CD4-positive, alpha-beta T cell treated with Interleukin-2 at 100 ng/mL for 4 hours (primary cell): Measurements from ENCODE around the gene COL9A1.

ENCODE experiments used
- DNase-seq: peaks from one replicate; pipeline ENCODE4 v3.0.0-alpha.2; 2020; ENCODE audit warnings: low spot score

The COL9A1 gene

DNA sequence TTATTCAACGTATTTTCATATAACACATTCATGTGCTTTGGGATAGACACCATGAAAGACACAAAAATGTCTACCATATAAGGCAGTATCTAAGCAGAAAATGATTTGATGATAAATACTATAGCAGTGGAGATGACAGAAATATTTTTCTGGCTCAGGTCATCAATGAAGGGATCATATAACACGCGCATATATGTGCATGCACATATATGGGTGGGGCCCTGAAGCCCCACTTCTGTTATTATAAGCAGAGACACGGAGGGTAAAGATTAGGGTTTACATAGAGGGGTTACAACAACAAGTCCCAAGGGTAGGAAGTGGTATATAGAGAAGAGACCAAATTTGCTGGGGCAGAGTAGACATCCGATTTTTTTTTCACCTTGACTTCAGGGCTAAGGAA, 16.0 kb downstream of the COL9A1 start:
- no peak for DNase-seq

DNA sequence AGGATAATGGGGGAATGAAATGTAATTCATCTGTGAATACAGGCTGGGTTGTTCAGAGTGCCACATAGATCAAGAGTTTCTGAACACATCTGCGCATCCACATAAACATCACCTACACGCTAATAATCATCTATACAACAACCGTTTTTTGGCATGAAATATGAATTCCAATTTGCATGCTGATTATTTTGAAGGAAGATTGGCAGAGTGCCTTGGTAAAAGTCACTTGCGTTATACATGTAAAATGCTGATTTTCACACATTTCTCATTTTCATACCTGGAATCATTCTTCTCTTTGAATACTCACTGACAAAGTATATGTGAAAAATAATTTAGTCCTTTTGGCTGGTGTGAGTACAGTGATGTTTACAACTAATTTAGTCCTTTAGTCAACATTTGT, 17.7 kb downstream of the COL9A1 start:
- DNase-seq = no peak

DNA sequence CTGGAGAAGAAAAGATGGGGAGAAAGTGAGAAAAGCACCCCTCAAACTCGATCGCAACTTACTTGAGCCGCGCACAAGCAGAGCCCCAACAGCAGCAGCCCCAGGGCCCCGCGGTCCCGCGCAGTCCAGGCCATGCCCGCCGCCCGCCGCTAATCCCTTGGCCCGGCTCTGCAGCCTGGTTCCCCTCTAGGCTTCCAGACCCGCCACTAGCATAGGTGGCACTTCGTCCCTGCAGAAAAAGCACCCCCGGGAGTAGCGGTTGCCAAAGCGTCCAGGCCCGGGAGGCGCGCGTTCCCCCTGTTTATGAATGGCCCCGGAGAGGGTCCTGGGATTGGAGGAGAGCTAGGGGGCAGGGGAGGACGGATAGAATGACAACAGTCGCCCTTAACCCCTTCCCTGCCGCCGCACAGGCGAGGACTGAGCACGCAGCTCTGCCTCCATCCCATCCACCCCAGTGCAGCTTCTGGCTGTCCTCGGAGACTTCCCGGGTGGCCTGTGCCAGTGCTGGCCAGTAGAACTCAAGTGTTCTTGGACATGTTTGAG, 19.9 kb downstream of the COL9A1 start:
- no peak for DNase-seq

DNA sequence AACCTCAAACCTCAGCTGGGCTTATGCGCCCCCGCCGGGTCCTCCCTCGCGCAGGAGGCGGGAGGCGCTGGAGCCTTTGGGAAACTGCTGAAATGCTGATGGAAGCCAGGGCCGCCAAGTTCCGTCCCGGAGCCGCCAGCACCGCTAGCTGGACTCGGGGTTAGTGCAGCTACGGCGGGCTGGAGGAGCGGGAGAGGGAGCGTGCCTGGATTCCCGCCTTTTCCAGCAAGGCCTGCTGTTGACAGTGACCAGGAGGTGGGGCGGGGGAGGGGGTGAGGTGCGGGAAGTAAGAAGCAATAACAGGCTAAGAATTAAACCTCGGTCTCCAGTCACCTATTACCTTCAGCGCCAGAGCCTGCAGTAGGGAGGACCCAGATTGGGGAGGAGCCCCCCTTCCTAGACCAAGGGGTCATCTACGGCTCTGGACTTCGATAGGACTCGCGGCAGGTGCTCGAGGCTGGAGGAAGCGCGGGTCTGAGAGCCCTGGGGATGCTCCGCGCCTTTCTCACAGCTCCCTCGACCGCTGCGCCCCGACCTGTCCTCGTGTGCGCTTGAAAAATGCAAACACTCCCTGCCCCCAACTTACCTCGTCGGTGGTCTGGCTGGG, 20.5 kb downstream of the COL9A1 start:
- DNase-seq = no peak

DNA sequence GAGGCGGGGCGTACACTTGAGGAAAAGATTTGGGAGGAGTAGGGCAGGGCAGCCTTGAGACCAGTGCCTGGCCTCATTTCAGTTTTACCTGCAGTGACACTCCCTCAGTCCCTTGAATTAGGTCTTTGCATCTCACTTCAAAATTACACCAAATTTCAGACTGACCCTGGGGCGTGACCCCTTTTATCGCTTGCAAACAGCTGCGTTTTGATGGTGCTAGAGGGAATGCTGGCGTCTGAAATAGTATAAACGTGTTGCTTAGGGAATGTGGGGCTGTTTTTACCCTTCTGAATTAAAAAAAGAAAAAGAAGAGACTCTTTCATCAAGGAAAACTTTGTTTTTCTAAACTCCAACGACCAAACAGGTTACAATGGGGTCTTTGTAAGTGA, 21.0 kb downstream of the COL9A1 start:
- no peak for DNase-seq

DNA sequence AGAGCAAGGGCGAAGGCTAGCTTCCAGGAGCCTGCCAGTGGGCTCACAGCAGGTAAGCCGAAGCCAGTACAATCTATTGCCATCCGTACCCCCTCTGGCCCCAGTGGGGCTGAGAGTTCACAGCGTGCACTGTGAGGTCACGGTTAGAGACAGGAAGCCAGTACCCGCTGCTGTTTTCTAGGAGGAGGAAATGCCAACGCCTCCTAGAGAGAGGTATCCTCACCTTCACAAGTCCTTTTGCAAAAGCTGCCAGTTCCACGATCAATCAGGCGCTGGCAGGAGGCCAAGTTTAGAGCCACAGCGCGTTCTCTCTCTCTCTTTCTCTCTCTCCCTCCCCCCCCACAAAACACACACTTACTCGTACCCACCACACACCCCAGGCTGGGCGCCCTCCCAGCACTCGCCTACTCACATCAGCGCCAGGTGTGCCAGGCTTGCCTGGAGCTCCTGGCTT, 22.5 kb downstream of the COL9A1 start:
- no peak for DNase-seq

DNA sequence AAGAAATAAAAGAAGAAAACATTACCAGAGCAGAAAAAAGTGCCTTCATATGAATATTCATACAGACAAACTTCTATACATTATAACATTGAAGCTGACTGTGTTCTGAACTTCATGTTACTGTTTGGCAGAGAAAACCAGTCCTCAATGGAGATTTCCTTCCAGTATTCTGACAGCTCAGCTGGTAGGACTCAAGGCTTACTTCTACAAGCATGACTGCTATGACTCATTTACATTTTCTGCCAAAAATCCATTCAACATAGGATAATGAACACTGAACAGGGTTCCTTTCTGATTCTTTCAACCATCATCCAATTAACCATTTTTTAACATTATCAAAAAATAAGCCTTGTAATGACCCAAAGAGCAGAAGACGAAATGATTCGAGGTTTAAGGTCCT, 25.4 kb downstream of the COL9A1 start:
- DNase-seq = no peak

DNA sequence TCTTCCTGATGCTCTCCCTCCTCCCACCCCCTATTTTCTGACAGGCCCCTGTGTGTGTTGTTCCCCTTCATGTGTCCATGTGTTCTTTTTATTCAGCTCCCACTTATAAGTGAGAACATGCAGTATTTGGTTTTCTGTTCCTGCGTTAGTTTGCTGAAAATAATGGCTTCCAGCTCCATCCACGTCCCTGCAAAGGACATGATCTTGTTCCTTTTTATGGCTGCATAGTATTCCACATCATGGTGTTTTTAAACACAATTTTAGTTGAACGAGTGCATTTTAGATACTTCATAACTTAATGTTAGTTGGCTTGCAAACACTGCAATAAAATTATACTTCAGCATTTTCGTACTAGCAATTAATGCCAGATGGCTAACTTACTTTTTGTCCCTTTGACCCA, 28.5 kb downstream of the COL9A1 start:
- no peak for DNase-seq

DNA sequence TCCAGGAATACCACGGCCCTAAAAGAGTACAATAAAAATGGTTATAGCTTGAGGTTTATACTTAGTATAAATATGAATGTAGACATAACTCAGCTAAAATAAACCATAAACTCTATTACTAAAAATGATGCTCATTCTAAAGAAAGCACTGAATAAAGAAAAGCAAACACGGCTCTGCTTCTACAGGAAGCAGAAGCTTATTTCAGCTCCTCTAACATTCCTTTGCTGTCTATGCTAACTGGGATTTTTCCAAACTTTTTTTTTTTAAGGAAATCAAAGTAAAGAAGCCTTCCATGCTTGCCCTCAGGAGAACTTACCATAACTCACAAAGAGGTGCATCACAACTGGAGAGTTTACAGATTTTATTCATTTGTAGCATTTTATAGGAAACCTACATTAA, 30.8 kb downstream of the COL9A1 start:
- no peak for DNase-seq

DNA sequence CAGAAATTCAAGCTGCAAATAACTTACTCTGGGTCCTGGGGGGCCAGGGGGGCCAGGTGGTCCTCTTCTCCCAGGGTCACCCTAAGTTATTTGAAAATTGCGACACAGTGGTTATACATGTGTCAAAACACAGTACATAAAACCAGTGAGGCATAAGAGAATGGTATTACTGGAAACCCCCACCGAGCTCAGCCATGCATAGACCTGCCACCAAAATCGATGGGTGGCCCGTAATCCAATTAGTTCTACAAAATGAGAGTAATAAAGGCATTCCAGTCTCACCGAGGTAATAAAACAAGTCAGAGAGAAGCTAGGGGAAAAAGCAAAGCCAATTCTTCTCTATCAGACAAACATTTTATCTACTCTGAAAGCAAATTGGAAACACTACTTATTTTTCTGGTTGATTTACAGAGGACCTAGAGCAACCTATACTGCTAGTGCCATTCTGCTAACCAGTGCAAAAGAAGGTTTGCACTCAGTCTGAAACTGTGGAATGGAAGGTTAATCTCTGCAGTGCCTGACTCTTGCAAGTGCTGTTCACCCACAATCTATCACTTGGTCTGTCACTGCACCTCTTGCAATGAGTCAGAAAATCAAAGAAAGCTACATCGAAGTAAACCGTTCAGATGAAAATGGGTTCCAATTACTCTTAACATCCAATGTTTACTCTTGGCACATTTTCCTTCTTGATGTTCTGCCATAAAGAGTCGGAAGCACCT, 32.4 kb downstream of the COL9A1 start:
- DNase-seq = no peak

DNA sequence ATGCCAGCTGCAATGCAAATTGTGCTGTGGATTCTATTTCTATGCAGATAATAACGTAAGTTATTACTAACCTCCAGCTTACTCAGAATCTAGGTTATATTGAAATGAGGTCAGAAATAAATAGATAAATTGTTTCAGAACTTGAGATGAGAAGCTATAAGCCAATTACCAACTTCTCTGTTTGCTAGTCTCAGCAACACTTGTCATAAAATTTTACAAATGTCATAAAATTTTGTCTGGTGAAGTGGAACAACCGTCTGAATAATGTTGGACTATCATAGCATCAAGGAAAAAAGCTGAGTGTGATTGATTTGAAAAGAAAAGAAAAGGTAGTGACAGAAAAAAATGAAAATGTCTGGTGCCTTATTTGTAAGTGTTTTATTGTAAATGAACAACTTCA, 36.7 kb downstream of the COL9A1 start:
- DNase-seq = no peak

DNA sequence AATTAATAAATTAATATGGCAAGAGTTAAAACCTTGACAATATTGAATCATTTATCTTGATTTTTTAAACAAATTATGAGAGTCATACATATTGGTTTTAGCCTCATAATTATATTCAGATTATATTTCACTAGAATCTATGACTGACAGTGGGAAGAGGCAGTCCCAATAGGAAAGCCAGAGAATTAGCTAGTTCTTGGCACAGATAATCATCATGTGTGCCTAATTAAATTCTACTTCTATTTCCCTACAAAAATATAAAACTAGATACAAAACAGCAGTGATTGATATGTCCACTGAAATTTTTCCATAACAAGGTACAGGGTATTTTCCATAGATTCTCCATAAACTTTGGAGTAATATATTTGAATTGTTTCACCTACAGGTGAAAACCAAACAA, 38.6 kb downstream of the COL9A1 start:
- no peak for DNase-seq

DNA sequence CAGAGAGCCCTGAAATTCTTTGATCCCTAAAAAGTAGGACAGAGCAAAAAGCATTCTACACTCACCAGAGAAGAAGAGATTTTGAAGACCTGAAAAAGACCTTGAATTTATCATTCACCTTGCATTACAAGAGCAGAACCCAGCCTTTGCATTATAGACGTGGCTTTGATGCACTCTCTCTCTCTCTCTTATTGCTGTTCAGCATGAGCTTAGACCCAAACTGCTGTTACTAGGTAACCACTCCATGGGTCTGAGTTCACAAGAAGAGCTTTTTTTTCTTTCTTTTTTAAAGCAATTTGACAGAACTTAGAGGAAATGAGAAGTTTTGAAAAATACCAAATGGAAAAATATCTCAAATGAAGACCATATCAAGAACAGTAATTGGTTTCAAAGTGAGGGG, 44.4 kb downstream of the COL9A1 start:
- no peak for DNase-seq

DNA sequence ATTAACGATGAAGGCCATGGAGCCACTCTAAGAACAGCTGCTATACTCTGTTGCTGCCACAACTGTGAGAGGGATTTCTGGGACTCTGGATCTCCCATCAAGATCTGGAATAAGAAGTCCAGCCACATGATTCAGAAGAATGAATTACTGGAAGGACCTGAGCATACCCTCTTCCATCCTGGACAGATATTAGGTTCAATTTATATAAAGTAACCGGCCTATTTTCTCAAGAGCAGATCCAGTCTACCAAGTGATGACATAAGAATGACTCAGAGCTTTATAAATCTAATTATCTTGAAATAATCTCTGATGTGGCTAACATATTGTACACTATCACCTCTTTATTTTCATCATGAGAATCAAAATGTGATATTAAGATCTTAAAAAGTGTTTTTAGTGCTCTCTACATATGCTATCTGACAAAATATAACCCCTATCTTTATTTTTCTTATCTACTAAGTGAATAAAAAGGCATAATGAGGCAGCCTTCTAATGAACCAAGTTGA, 45.1 kb downstream of the COL9A1 start:
- no peak for DNase-seq

DNA sequence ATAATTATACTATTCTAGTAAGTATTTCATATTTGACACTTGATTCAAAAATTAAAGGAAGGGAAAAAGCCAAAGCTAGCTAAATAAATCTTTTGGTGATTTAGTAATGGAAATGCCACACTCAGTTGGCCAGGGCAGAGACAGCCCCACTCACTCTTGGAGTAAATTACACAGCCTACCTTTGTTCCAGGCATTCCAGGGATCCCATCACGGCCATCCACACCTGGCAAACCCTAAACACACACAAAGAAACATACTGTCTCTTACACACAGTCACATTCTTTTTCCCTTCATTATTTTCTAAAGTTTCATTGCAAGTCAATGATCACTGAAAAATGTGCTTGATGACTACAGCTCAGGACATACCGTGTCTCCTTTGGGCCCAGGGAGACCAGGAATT, 48.1 kb downstream of the COL9A1 start:
- no peak for DNase-seq

DNA sequence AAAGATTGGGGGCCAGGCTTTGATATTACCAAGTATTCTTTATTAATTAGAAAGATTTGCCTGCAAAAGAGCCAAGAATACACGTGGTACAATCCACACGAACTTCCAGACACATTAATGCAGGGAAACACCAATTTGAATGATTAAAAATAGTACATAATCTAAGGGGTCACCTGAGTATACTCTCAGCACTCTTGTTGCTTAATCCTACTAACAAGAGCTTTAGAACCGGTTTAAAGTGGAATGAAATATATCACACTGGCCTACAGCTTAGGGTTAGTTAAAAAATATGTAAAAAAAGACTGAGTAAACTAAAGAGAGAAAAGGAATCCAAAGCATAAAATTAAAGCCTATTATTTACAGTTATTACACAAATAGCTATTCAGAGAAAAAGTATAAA, 49.0 kb downstream of the COL9A1 start:
- no peak for DNase-seq

DNA sequence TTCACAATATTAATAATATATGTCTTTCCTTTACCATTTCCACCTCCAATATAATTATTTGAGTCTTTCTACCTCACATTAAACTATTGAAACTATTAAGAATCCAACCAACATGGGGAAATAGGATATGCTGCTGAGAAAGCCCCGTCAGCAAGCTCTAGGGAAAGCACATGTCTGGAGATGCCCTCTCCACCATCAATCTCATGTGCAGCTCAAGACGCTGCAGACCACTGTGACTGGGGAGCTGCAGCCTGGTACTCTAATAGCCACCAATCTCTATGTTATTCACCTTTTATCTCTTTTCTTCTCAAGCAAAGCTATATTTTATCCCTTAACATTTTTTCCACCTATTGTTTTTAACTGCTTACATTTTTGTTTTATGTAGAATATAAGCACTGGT, 50.3 kb downstream of the COL9A1 start:
- DNase-seq = no peak

DNA sequence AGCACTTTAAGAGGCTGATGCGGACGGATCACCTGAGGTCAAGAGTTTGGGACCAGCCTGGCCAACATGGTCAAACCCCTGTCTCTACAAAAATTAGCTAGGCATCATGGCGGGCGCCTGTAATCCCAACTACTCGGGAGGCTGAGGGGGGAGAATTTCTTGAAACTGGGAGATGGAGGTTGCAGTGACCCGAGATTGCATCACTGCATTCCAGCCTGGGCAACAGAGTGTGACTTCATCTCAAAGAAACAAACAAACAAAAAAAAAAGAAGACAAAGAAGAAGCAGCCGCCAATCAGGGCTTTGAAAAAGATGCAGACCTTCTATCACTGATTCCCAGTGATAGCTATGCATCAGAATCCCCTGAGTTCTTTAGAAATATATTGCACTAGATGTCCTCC, 56.8 kb downstream of the COL9A1 start:
- no peak for DNase-seq

DNA sequence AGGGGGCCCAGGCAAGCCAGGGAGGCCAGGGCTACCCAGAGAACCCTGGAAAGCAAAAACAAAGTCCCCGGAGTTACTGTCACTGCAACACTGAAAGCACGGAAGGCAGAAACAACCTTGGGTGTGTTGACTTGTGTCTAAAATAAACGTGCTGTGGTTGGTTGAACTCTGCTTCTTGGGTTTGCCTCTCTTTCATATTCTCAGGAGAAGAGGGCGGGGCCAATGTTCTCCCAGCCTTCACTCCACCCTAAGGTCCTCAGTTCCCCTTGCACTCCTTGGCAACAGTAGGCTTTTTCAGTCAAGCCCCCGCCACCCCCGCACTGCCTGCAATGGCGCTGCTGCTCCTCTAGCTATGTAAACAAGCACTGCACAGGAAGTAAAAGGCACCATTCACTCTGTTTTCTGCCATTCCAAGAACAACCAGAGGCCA, 60.9 kb downstream of the COL9A1 start:
- DNase-seq = no peak

DNA sequence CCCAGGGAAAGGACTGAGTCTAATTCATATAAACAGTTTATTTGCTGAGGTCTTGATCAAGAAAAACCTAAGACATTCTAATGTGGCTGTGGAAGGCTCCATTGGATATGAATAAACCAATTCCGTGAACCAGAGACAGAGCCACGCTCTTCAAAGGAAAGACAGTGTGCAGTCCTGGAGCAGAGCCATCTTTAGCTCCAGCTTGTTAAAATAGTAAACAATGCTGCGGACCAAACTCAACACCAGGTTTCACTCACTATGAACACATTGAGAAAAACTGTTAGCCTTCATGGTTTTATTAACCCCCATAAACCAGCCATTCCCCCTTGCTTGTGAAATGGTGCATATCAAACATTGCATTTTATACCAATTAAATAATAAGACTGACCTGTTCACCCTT, 61.9 kb downstream of the COL9A1 start:
- no peak for DNase-seq

DNA sequence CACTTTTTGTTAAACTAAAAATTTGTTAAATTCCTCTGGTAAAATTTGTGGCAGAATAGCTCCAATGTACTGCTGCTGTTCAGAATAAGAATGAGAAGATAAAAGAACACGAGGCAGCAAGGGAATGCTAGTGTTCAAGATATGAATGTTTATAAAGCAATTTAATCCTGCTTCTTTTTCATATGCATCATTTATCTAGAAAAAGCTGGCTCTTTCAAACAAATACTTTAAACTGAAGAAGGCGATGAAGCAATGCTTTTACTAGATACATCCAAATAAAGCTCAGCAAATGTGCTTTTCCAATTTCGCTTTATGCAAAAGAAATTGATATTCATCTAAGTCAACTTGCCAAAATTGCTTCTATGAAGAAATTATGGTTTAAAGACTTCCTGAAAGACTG, 66.5 kb downstream of the COL9A1 start:
- DNase-seq = no peak

DNA sequence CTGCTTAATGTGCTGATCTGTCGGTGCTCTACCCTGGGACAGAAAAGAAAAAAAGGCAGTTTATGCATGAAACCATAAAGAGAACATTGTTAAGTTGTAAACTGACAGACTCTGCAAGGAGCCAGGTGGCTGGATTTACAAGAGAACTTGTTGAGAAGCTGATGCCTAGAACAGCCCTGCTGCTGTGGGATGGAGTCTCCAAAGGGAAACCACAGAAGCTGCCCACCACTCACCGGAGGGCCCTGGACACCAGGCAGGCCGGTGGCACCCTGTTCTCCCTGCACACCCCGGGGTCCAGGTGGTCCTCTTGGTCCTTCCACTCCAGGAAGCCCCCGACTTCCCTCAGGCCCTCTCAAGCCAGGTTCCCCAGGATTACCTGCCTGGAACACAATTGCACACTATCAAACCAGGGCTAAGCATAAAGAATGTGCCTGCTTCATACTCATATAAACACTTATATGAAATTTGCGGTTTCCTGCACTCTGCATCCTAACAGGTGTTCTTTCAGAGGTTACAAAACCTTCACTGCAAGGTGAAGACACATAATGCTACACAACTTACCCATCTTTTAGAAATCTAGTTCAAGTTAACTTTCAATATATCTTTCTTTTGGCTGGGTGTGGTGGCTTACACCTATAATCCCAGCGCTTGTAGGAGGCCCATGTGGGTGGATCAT, 68.2 kb downstream of the COL9A1 start:
- no peak for DNase-seq

DNA sequence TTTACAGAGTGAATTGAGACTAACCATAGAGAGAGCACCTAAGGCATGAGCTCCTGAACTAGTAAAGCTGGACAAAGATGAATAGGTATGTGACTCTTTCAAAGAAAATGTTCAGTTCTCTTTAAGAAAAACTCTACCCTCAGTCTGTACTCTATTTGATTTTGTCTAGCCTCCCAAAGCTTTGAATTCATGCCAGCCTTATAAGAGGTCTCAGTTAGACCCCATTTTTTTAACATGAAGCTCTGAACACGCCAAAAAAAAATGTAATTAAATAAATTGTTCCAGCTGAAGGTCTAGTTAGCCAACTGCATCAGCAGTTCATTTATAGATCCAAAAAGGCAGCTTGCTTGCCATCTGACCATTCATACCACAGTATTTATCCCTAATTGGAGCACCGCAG, 71.6 kb downstream of the COL9A1 start:
- no peak for DNase-seq
